ENCODE results near the gene EFNA5.

Gene EFNA5

GRCh38 chr5:107696498-107696897 is 25.8 kb upstream of the EFNA5 start:
- H3K9ac ChIP-seq (ENCODE audit: low read depth, low read length) = no peak overlapping the region
- no peaks in the 10 kb centered on the region for H3K36me3 ChIP-seq (ENCODE audit: insufficient read depth, low read length)
- peaks cover 8% of the 10 kb centered on the region; the same call in 1 of the 2 replicates for H3K9me3 ChIP-seq (ENCODE audit: insufficient read depth, low read depth, low read length)
- 80% methylated on average over 4 of the region's 4 CpGs for WGBS
- peaks cover 19% of the 10 kb centered on the region for H3K4me1 ChIP-seq (ENCODE audit: insufficient read depth, low read length)
- H3K27ac ChIP-seq (ENCODE audit: low read depth, low read length) = peak overlapping the region; percentile 16; the same call in 1 of the 2 replicates
- H3K4me3 ChIP-seq (ENCODE audit: low read length) = 0 out of 2 replicates have a peak overlapping the region, but pooled peaks have one; percentile 1
- no peaks in the 10 kb centered on the region for H3K27me3 ChIP-seq (ENCODE audit: insufficient read depth, low read length)

GRCh38 chr5:107696080-107696479 is 25.3 kb upstream of the EFNA5 start:
- H3K9ac ChIP-seq (ENCODE audit: low read depth, low read length) = no peak overlapping the region
- WGBS = 40% methylated on average over 3 of the region's 4 CpGs
- H3K4me1 ChIP-seq (ENCODE audit: insufficient read depth, low read length) = peaks cover 19% of the 10 kb centered on the region
- 0 out of 2 replicates have a peak overlapping the region, but pooled peaks have one; percentile 16 for H3K27ac ChIP-seq (ENCODE audit: low read depth, low read length)
- no peaks in the 10 kb centered on the region for H3K27me3 ChIP-seq (ENCODE audit: insufficient read depth, low read length)
- H3K36me3 ChIP-seq (ENCODE audit: insufficient read depth, low read length) = no peaks in the 10 kb centered on the region
- H3K9me3 ChIP-seq (ENCODE audit: insufficient read depth, low read depth, low read length) = peaks cover 8% of the 10 kb centered on the region; the same call in 1 of the 2 replicates
- 0 out of 2 replicates have a peak overlapping the region, but pooled peaks have one; percentile 1 for H3K4me3 ChIP-seq (ENCODE audit: low read length)

GRCh38 chr5:107687937-107688336 is 17.2 kb upstream of the EFNA5 start:
- Histone ChIP-seq H3K36me3 (ENCODE audit: insufficient read depth, low read length) (no peaks in the 10 kb centered on the region), H3K4me3 (ENCODE audit: low read length) (no peak overlapping the region), H3K27ac (ENCODE audit: low read depth, low read length) (no peak overlapping the region), H3K27me3 (ENCODE audit: insufficient read depth, low read length) (no peaks in the 10 kb centered on the region), H3K4me1 (ENCODE audit: insufficient read depth, low read length) (0 out of 2 replicates have a peak, but pooled peaks cover 2% of the 10 kb centered on the region), H3K9me3 (ENCODE audit: insufficient read depth, low read depth, low read length) (peaks cover 8% of the 10 kb centered on the region; the same call in 1 of the 2 replicates), H3K9ac (ENCODE audit: low read depth, low read length) (no peak overlapping the region)
- WGBS = 92% methylated on average over 3 of the region's 3 CpGs

GRCh38 chr5:107687404-107687803 is 16.7 kb upstream of the EFNA5 start:
- H3K27me3 ChIP-seq (ENCODE audit: insufficient read depth, low read length) = no peaks in the 10 kb centered on the region
- no peak overlapping the region for H3K4me3 ChIP-seq (ENCODE audit: low read length)
- peaks cover 8% of the 10 kb centered on the region; the same call in 1 of the 2 replicates for H3K9me3 ChIP-seq (ENCODE audit: insufficient read depth, low read depth, low read length)
- no peaks in the 10 kb centered on the region for H3K36me3 ChIP-seq (ENCODE audit: insufficient read depth, low read length)
- no peak overlapping the region for H3K9ac ChIP-seq (ENCODE audit: low read depth, low read length)
- 0 out of 2 replicates have a peak, but pooled peaks cover 6% of the 10 kb centered on the region for H3K4me1 ChIP-seq (ENCODE audit: insufficient read depth, low read length)
- WGBS = 98% methylated on average over 1 of the region's 1 CpG
- no peak overlapping the region for H3K27ac ChIP-seq (ENCODE audit: low read depth, low read length)

GRCh38 chr5:107682533-107682932 is 11.8 kb upstream of the EFNA5 start:
- Histone ChIP-seq H3K9me3 (ENCODE audit: insufficient read depth, low read depth, low read length) (no peaks in the 10 kb centered on the region), H3K27me3 (ENCODE audit: insufficient read depth, low read length) (no peaks in the 10 kb centered on the region), H3K4me3 (ENCODE audit: low read length) (no peak overlapping the region), H3K36me3 (ENCODE audit: insufficient read depth, low read length) (no peaks in the 10 kb centered on the region), H3K9ac (ENCODE audit: low read depth, low read length) (no peak overlapping the region), H3K4me1 (ENCODE audit: insufficient read depth, low read length) (0 out of 2 replicates have a peak, but pooled peaks cover 6% of the 10 kb centered on the region), H3K27ac (ENCODE audit: low read depth, low read length) (no peak overlapping the region)
- 62% methylated on average over 3 of the region's 3 CpGs for WGBS

GRCh38 chr5:107680799-107681198 is 10.1 kb upstream of the EFNA5 start:
- peaks cover 13% of the 10 kb centered on the region for H3K4me1 ChIP-seq (ENCODE audit: insufficient read depth, low read length)
- H3K27me3 ChIP-seq (ENCODE audit: insufficient read depth, low read length) = no peaks in the 10 kb centered on the region
- H3K9me3 ChIP-seq (ENCODE audit: insufficient read depth, low read depth, low read length) = no peaks in the 10 kb centered on the region
- no peak overlapping the region for H3K9ac ChIP-seq (ENCODE audit: low read depth, low read length)
- no peaks in the 10 kb centered on the region for H3K36me3 ChIP-seq (ENCODE audit: insufficient read depth, low read length)
- no peak overlapping the region for H3K27ac ChIP-seq (ENCODE audit: low read depth, low read length)
- WGBS = 92% methylated on average over 4 of the region's 4 CpGs
- H3K4me3 ChIP-seq (ENCODE audit: low read length) = no peak overlapping the region

GRCh38 chr5:107680099-107680498 is 9.4 kb upstream of the EFNA5 start:
- Histone ChIP-seq H3K9ac (ENCODE audit: low read depth, low read length) (no peak overlapping the region), H3K4me1 (ENCODE audit: insufficient read depth, low read length) (peaks cover 18% of the 10 kb centered on the region), H3K9me3 (ENCODE audit: insufficient read depth, low read depth, low read length) (no peaks in the 10 kb centered on the region), H3K27ac (ENCODE audit: low read depth, low read length) (no peak overlapping the region), H3K36me3 (ENCODE audit: insufficient read depth, low read length) (no peaks in the 10 kb centered on the region), H3K4me3 (ENCODE audit: low read length) (no peak overlapping the region), H3K27me3 (ENCODE audit: insufficient read depth, low read length) (no peaks in the 10 kb centered on the region)

GRCh38 chr5:107676702-107677101 is 6.0 kb upstream of the EFNA5 start:
- no peaks in the 10 kb centered on the region for H3K9me3 ChIP-seq (ENCODE audit: insufficient read depth, low read depth, low read length)

GRCh38 chr5:107675201-107675600 is 4.5 kb upstream of the EFNA5 start:
- Histone ChIP-seq H3K4me3 (ENCODE audit: low read length) (no peak overlapping the region), H3K36me3 (ENCODE audit: insufficient read depth, low read length) (no peaks in the 10 kb centered on the region), H3K4me1 (ENCODE audit: insufficient read depth, low read length) (peaks cover 17% of the 10 kb centered on the region), H3K9me3 (ENCODE audit: insufficient read depth, low read depth, low read length) (no peaks in the 10 kb centered on the region), H3K9ac (ENCODE audit: low read depth, low read length) (no peak overlapping the region), H3K27ac (ENCODE audit: low read depth, low read length) (no peak overlapping the region), H3K27me3 (ENCODE audit: insufficient read depth, low read length) (peaks cover 10% of the 10 kb centered on the region; the same call in 1 of the 2 replicates)
- 90% methylated on average over 9 of the region's 9 CpGs for whole genome bisulfite sequencing

More at GRCh38 chr5:107676702-107677101, 6.0 kb upstream of the EFNA5 start:
- Histone ChIP-seq H3K9ac (ENCODE audit: low read depth, low read length) (no peak overlapping the region), H3K36me3 (ENCODE audit: insufficient read depth, low read length) (no peaks in the 10 kb centered on the region), H3K27ac (ENCODE audit: low read depth, low read length) (no peak overlapping the region), H3K4me3 (ENCODE audit: low read length) (no peak overlapping the region), H3K27me3 (ENCODE audit: insufficient read depth, low read length) (no peaks in the 10 kb centered on the region), H3K4me1 (ENCODE audit: insufficient read depth, low read length) (peaks cover 17% of the 10 kb centered on the region)

- Histone ChIP-seq H3K27me3 (ENCODE audit: insufficient read depth, low read length) (peaks cover 12% of the 10 kb centered on the region; the same call in 1 of the 2 replicates), H3K4me3 (ENCODE audit: low read length) (no peak overlapping the region), H3K9me3 (ENCODE audit: insufficient read depth, low read depth, low read length) (no peaks in the 10 kb centered on the region), H3K4me1 (ENCODE audit: insufficient read depth, low read length) (peaks cover 17% of the 10 kb centered on the region), H3K27ac (ENCODE audit: low read depth, low read length) (no peak overlapping the region), H3K36me3 (ENCODE audit: insufficient read depth, low read length) (no peaks in the 10 kb centered on the region), H3K9ac (ENCODE audit: low read depth, low read length) (no peak overlapping the region)
- WGBS = no CpG with 5 or more reads among the region's 4 CpGs
These were observed 3.9 kb upstream of the EFNA5 start for GRCh38 chr5:107674655-107675054.

- H3K27me3 ChIP-seq (ENCODE audit: insufficient read depth, low read length) = peaks cover 20% of the 10 kb centered on the region
- peak overlapping the region; percentile 72 for H3K9ac ChIP-seq (ENCODE audit: low read depth, low read length)
- WGBS = 2% methylated on average over 32 of the region's 32 CpGs
- H3K36me3 ChIP-seq (ENCODE audit: insufficient read depth, low read length) = no peaks in the 10 kb centered on the region
- H3K27ac ChIP-seq (ENCODE audit: low read depth, low read length) = 0 out of 2 replicates have a peak overlapping the region, but pooled peaks have one; percentile 8
- H3K9me3 ChIP-seq (ENCODE audit: insufficient read depth, low read depth, low read length) = no peaks in the 10 kb centered on the region
- peaks cover 18% of the 10 kb centered on the region for H3K4me1 ChIP-seq (ENCODE audit: insufficient read depth, low read length)
- peak overlapping the region; percentile 93 for H3K4me3 ChIP-seq (ENCODE audit: low read length)
These were observed 2.8 kb upstream of the EFNA5 start for GRCh38 chr5:107673368-107674136.
